ENCODE measurements around the gene OOSP4B. TPM values are rescaled to one million over a fixed set of nuclear protein-coding genes. Genes with fewer than 3 reads are reported as not detected.
"Not testable (repeated sequence)": the region's sequence is repeated elsewhere in the genome, so short reads cannot be mapped to it uniquely, and the experiment has no call there.

The OOSP4B gene
- total RNA-seq, 1 donor from 2014 or later = not detected

DNA sequence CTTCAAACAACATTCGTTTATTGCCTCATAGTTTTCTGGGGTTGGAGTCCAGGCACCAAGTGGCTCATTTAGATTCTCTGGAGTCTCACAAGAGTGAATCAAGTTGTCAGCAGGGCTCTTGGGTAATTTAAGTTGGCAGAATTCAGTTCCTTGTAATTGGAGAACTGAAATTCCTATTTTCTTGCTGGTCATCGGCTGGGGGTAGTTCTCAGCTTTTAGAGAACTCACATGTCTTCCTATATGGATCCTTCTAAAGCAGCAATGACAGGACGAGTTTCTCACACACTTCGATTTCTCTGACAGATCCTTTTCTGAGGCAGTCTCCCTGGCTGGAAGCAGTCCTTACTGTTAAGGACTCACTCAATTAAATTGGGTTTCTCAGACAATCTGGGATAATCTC, 17.3 kb upstream of the OOSP4B start:
- Mint-ChIP-seq H3K4me1 (ENCODE audit: unreplicated experiment) (no peaks in the 10 kb centered on the region), H3K27ac (ENCODE audit: unreplicated experiment) (no peak overlapping the region), H3K4me3 (ENCODE audit: unreplicated experiment) (no peak overlapping the region), H3K36me3 (ENCODE audit: low read depth, unreplicated experiment) (no peaks in the 10 kb centered on the region), H3K27me3 (ENCODE audit: unreplicated experiment) (no peaks in the 10 kb centered on the region), H3K9me3 (ENCODE audit: unreplicated experiment) (no peaks in the 10 kb centered on the region)
- DNase-seq (ENCODE audit: low spot score) = no peak
- no peak for TF ChIP-seq CTCF (IDR thresholded peaks at IDR 0.05; ENCODE audit: unreplicated experiment)

- Mint-ChIP-seq H3K4me1 (ENCODE audit: unreplicated experiment) (no peaks in the 10 kb centered on the region), H3K9me3 (ENCODE audit: unreplicated experiment) (no peaks in the 10 kb centered on the region), H3K27ac (ENCODE audit: unreplicated experiment) (no peak overlapping the region), H3K36me3 (ENCODE audit: low read depth, unreplicated experiment) (no peaks in the 10 kb centered on the region), H3K27me3 (ENCODE audit: unreplicated experiment) (no peaks in the 10 kb centered on the region), H3K4me3 (ENCODE audit: unreplicated experiment) (no peak overlapping the region)
- DNase-seq (ENCODE audit: low spot score) = no peak
- TF ChIP-seq CTCF (IDR thresholded peaks at IDR 0.05; ENCODE audit: unreplicated experiment) = no peak
These were observed 13.3 kb upstream of the OOSP4B start for GRCh38 chr11:60003729-60004128.

- Mint-ChIP-seq H3K27me3 (ENCODE audit: unreplicated experiment) (no peaks in the 10 kb centered on the region), H3K9me3 (ENCODE audit: unreplicated experiment) (no peaks in the 10 kb centered on the region), H3K4me3 (ENCODE audit: unreplicated experiment) (no peak overlapping the region), H3K4me1 (ENCODE audit: unreplicated experiment) (no peaks in the 10 kb centered on the region), H3K36me3 (ENCODE audit: low read depth, unreplicated experiment) (no peaks in the 10 kb centered on the region), H3K27ac (ENCODE audit: unreplicated experiment) (no peak overlapping the region)
- no peak for DNase-seq (ENCODE audit: low spot score)
- no peak for TF ChIP-seq CTCF (IDR thresholded peaks at IDR 0.05; ENCODE audit: unreplicated experiment)
These were observed 11.6 kb upstream of the OOSP4B start for GRCh38 chr11:60005360-60005759.

GRCh38 chr11:60018058-60018457, 1.1 kb downstream of the OOSP4B start:
- DNase-seq (ENCODE audit: low spot score) = no peak
- Mint-ChIP-seq H3K27ac (ENCODE audit: unreplicated experiment) (no peak overlapping the region), H3K9me3 (ENCODE audit: unreplicated experiment) (no peaks in the 10 kb centered on the region), H3K4me3 (ENCODE audit: unreplicated experiment) (no peak overlapping the region), H3K4me1 (ENCODE audit: unreplicated experiment) (no peaks in the 10 kb centered on the region), H3K27me3 (ENCODE audit: unreplicated experiment) (peaks cover 3% of the 10 kb centered on the region), H3K36me3 (ENCODE audit: low read depth, unreplicated experiment) (no peaks in the 10 kb centered on the region)
- TF ChIP-seq CTCF (IDR thresholded peaks at IDR 0.05; ENCODE audit: unreplicated experiment) = no peak

DNA sequence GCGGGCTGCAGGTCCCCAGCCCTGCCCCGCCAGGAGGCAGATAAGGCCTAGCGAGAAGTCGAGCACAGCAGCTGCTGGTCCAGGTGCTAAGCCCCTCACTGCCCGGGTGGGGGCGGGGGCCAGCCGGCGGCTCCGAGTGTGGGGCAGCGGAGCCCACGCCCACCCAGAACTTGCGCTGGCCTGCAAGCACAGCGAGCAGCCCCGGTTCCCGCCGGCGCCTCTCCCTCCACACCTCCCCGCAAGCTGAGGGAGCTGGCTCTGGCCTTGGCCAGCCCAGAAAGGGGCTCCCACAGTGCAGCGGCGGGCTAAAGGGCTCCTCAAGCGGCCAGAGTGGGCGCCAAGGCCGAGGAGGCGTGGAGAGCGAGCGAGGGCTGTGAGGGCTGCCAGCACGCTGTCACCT, 3.4 kb downstream of the OOSP4B start:
- not testable (repeated sequence) for H3K4me3 Mint-ChIP-seq (ENCODE audit: unreplicated experiment); H3K36me3 Mint-ChIP-seq (ENCODE audit: low read depth, unreplicated experiment); H3K4me1 Mint-ChIP-seq (ENCODE audit: unreplicated experiment); H3K27me3 Mint-ChIP-seq (ENCODE audit: unreplicated experiment); H3K9me3 Mint-ChIP-seq (ENCODE audit: unreplicated experiment); H3K27ac Mint-ChIP-seq (ENCODE audit: unreplicated experiment); DNase-seq (ENCODE audit: low spot score)
